Central memory CD4-positive, alpha-beta T cell (primary cell): Measurements from ENCODE around the gene SH3BP2.

Experiments
- DNase-seq: peaks from one replicate; pipeline ENCODE4 v3.0.0; 2022

SH3BP2 gene

DNA sequence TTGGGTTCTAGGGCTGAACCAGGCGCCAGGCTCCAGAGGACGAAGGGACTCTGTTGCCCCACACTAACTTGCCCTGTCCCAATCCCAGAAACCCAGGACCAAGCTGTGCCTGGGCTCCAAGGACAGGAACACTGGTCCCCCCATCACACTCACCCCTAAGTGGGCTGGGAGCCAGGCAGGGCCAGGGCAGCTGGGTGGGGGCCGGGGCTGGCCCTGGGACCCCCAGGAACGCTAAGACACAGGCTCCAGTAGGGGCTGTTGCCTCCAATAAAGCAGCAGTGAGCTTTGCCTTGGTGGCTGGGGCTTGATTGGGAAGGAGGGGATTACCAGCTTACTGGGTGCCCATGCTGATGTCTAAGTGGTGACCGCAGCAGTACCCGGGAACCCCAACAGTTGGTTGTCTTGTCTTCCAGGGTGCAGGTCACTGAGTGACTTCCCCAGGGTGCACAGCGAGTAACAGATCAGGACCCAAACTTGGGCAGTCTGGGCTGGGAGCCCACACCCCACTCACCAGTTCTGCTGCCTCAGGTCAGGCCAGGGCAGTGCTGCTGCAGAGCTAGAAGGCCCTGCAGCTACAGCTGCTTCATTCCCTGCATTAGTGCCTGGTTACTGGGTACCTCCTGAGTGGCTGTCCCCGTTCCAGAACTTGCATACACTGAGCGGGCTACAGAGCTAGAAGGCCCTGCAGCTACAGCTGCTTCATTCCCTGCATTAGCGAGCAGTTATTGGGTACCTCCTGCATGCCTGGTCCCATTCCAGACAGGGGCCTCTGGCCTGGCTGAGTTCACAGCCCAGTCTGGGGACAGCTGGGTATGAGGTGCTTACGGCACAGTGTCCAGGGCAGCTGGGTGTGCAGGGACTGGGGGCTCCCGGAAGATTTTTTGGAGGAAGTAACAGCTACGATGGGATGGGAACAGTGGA is 41.4 kb downstream of the SH3BP2 start:
- DNase-seq = no peak

DNA sequence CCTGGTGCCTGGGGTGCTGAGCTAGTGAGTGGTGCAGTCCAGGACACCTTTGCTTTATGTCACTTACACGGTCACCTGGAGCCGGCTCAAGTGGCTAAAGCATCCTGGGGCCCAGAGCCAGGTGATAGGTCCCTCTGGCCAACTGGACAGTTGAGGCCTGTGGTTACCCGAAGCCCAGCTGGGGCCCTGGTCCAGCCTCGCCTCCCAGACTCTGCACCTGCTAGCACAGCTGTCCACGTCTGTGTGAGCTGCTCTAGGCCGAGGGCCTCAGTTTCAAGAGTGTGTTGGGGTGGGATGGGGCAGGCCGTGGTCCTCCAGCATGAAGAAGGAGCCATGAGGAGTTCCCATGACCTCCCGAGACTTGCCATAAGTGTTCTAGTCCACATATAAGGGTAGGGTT is 43.1 kb downstream of the SH3BP2 start:
- DNase-seq = no peak

DNA sequence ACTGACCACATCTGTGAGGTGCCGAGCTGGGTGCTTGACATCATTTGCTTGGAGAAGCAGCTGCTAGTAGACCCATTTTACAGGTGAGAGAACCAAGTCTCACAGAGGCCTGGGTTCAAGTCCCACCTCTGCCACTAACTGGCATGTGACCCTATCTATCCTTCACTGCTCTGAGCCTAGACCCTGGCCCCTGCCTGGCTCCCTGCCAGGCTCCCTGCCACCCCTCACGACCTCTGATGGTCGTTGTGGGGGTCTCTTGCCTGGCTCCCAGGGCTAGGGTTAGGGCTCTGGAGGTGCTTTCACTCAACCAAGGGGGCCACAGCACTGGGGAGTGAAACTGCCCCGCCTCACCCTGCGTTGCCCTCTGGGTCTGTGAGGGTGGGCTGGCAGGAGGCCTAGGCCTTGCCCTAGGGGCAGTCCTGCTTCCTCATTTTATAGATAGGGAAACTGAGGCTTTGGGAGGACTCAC is 43.5 kb downstream of the SH3BP2 start:
- no peak for DNase-seq

GRCh38 chr4:2837110-2837903 is 44.4 kb downstream of the SH3BP2 start:
- DNase-seq = no peak

DNA sequence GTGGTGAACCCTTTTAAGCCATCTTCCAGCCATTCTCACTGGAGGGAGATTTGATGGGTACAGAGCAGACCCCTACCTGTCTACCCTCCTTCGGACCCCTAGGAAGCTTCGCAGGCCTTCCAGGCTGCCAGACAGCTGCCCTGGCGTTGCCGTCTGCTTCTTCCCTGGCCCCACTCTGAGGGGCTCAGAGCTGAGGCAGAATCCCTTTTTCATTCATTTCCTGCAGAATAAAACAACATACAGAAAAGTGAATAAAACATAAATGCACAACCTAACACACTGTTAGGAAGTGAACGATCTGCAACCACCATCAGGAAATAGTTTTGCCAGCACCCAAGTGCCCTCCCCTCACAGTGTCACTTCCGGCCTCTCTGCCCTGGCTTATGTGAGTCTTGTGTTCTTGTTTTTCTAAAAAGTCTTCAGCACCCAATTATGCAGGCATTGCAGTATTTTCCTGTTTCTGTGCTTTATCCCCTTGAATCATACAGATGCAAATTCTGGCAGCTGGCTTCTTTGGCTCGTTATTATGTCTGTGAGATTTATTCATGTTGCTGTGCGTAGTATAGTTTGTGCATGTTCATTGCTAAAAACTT is 45.1 kb downstream of the SH3BP2 start:
- DNase-seq = peak; percentile 77

DNA sequence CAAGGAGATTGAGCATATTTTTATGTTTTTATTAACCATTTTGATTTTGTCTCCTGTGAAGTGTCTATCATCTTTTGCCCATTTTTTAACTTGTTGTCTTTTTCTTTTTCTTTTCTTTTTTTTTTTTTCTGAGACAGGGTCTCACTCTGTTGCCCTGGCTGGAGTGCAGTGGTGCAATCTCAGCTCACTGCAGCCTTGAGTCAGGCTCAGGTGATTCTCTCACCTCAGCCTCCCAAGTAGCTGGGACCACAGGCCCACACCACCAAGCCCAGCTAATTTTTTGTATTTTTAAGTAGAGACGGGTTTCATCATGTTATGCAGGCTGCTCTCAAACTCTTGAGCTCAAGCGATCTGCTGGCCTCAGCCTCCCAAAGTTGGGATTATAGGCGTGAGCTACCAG is 46.2 kb downstream of the SH3BP2 start:
- DNase-seq = no peak

- DNase-seq = no peak
These were observed 49.9 kb downstream of the SH3BP2 start for GRCh38 chr4:2842687-2843262.

- peak; percentile 93 for DNase-seq
These were observed 50.5 kb downstream of the SH3BP2 start, which contains the start of gene ADD1 for GRCh38 chr4:2843263-2843940. Gene ADD1, plus strand, starts transcription at chr4:2843844. Its CDS starts 32,072 bp downstream, at chr4:2875916.

GRCh38 chr4:2843941-2844584 is 51.2 kb downstream of the SH3BP2 start:
- no peak for DNase-seq

- no peak for DNase-seq
These were observed 53.3 kb downstream of the SH3BP2 start for GRCh38 chr4:2846172-2846571.

DNA sequence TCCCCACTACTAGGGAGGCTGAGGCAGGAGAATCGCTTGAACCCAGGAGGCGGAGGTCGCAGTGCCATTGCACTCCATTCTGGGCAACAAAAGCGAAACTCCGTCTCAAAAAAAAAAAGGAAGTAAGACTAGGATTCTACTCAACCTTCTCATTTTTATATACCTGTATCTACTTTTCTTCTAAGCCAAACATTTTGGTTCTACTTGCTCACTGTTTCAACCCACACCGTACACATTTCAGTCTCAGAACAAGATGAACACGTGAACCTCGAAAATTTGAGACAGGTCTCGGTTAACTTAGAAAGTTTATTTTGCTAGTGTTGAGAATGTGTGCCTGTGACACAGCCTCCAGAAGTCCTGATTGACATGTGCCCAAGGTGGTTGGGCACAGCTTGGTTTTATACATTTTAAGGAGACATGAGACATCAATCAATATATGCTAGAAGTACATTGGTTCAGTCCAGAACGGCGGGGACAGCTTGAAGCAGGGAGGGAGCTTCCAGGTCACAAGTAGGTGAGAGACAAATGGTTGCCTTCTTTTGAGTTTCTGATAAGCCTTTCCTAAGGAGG is 54.5 kb downstream of the SH3BP2 start:
- no peak for DNase-seq

DNA sequence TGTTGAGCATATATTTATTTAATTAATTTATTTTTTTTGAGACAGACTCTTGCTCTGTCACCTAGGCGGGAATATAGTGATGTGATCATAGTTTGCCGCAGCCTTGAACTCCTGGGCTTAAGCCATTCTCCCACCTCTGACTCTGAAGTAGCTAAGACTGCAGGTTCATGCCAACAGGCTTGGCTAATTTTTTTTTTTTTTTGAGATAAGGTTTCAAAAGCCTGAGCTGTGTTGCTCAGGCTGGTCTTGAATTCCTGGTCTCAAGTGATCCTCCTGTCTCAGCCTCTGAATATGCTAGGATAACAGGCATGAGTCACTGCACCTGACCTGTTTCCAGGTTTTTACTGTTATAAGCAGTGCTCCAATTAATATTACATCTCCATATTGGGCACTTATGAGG is 55.6 kb downstream of the SH3BP2 start:
- DNase-seq = no peak

- DNase-seq = no peak
These were observed 56.6 kb downstream of the SH3BP2 start for GRCh38 chr4:2849267-2850152.

- DNase-seq = no peak
These were observed 58.3 kb downstream of the SH3BP2 start for GRCh38 chr4:2850966-2851798.

- peak; percentile 19 for DNase-seq
These were observed 59.6 kb downstream of the SH3BP2 start for GRCh38 chr4:2852481-2852921.

GRCh38 chr4:2855584-2855983 is 62.7 kb downstream of the SH3BP2 start:
- DNase-seq = no peak

- no peak for DNase-seq
These were observed 63.4 kb downstream of the SH3BP2 start for GRCh38 chr4:2856266-2856665.

DNA sequence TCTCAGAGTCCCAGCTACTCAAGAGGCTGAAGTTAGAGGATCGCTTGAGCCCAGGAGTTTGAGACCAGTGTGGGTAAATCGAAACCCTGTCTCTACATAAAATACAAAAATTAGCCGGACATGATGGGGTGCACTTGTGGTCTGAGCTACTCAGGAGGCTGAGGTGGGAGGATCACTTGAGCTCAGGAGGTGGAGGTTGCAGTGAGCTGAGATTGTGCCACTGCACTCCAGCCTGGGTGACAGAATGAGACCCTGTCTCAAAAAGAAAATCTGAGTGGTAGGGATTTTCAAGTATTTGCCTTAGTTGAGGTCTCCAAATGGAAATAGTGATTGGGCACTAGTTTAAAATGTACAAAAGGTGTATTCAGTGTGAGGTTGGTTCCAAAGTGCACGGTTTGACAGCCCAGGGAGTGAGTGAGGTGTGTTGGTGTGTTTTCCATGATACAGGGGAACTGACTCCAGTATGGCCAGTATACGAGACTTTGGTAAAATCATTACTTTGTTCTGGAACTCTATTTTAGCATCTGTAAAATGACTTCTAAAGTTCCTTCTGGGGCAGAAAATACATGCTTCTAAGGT is 64.6 kb downstream of the SH3BP2 start:
- DNase-seq = no peak
